ENCODE results near the gene PIGW. TPM values are rescaled to one million over a fixed set of nuclear protein-coding genes. Genes with fewer than 3 reads are reported as not detected.

The PIGW gene
- total RNA-seq, 4 donors from 2014 or later: 2.5 to 6.5 (median 4.4) TPM

GRCh38 chr17:36493956-36494355 is 40.8 kb upstream of the PIGW start:
- no peak overlapping the region for H3K4me3 ChIP-seq
- no peak for TF ChIP-seq POLR2A (IDR thresholded peaks at IDR 0.05; ENCODE audit: low read depth)
- no peak for TF ChIP-seq POLR2AphosphoS5 (IDR thresholded peaks at IDR 0.05)
- TF ChIP-seq CTCF (IDR thresholded peaks at IDR 0.05): no peak
- TF ChIP-seq EP300 (IDR thresholded peaks at IDR 0.05): no peak
- no peaks in the 10 kb centered on the region for H3K9me3 ChIP-seq
- no peak overlapping the region for H3K27ac ChIP-seq (replicated peaks in 1 of 4)
- peaks cover 47 to 79% (median 74%) of the 10 kb centered on the region in 4 donors for H3K36me3 ChIP-seq
- DNase-seq (ENCODE audit: extremely low spot score): no peak
- intact Hi-C loops (cut with DNase I): loop anchor here (5.0 kb wide), 1 partner anchor 38 kb away; the partner anchor contains the start of genes MYO19 and PIGW
- H3K27me3 ChIP-seq: no peaks in the 10 kb centered on the region
- WGBS: 94% methylated on average over 1 of the region's 1 CpG
- peaks cover 1 to 9% (median 3%) of the 10 kb centered on the region in 4 donors for H3K4me1 ChIP-seq

GRCh38 chr17:36494674-36495073 is 40.1 kb upstream of the PIGW start:
- TF ChIP-seq EP300 (IDR thresholded peaks at IDR 0.05): no peak
- no peak for TF ChIP-seq POLR2AphosphoS5 (IDR thresholded peaks at IDR 0.05)
- TF ChIP-seq CTCF (IDR thresholded peaks at IDR 0.05): no peak
- no peak for TF ChIP-seq POLR2A (IDR thresholded peaks at IDR 0.05; ENCODE audit: low read depth)
- 89% methylated on average over 5 of the region's 5 CpGs for WGBS

DNA sequence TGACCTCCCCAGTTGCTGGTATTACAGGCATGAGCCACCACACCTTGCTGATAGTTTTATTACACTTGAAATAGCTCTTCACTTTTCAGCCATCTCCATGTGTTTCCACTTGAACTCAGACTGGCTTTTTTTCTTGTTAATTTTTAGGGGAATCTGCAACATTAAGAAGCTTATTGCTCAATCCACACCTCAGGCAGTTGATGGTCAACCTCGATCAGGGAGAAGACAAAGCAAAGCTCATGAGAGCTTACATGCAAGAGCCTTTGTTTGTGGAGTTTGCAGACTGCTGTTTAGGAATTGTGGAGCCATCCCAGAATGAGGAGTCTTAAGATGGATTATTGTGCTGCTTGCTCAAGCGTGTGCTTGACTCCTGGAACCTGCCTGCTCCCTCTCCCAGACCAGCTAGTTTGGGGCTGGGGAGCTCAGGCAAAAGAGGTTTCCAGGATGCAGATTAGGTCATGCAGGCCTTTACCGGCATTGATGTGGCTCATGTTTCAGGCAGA is 39.7 kb upstream of the PIGW start:
- Histone ChIP-seq H3K27me3 (no peaks in the 10 kb centered on the region), H3K4me1 (peaks cover 0 to 7% (median 3%) of the 10 kb centered on the region in 4 donors), H3K36me3 (peaks cover 47 to 83% (median 75%) of the 10 kb centered on the region in 4 donors), H3K9me3 (no peaks in the 10 kb centered on the region), H3K4me3 (no peak overlapping the region), H3K27ac (replicated peaks in 1 of 4) (no peak overlapping the region)
- WGBS: 96% methylated on average over 3 of the region's 3 CpGs
- TF ChIP-seq POLR2AphosphoS5 (IDR thresholded peaks at IDR 0.05) (no peak), POLR2A (IDR thresholded peaks at IDR 0.05; ENCODE audit: low read depth) (no peak), EP300 (IDR thresholded peaks at IDR 0.05) (no peak), CTCF (IDR thresholded peaks at IDR 0.05) (no peak)
- DNase-seq (ENCODE audit: extremely low spot score): no peak
- intact Hi-C loops (cut with DNase I): no loop called here

More at GRCh38 chr17:36494674-36495073, 40.1 kb upstream of the PIGW start:
- DNase-seq (ENCODE audit: extremely low spot score): no peak
- H3K27ac ChIP-seq (replicated peaks in 1 of 4): no peak overlapping the region
- no peaks in the 10 kb centered on the region for H3K9me3 ChIP-seq
- H3K27me3 ChIP-seq: no peaks in the 10 kb centered on the region
- H3K36me3 ChIP-seq: peaks cover 47 to 83% (median 75%) of the 10 kb centered on the region in 4 donors
- H3K4me3 ChIP-seq: no peak overlapping the region
- peaks cover 0 to 7% (median 3%) of the 10 kb centered on the region in 4 donors for H3K4me1 ChIP-seq
- intact Hi-C loops (cut with DNase I): loop anchor here (5.0 kb wide), 1 partner anchor 38 kb away; the partner anchor contains the start of genes MYO19 and PIGW

DNA sequence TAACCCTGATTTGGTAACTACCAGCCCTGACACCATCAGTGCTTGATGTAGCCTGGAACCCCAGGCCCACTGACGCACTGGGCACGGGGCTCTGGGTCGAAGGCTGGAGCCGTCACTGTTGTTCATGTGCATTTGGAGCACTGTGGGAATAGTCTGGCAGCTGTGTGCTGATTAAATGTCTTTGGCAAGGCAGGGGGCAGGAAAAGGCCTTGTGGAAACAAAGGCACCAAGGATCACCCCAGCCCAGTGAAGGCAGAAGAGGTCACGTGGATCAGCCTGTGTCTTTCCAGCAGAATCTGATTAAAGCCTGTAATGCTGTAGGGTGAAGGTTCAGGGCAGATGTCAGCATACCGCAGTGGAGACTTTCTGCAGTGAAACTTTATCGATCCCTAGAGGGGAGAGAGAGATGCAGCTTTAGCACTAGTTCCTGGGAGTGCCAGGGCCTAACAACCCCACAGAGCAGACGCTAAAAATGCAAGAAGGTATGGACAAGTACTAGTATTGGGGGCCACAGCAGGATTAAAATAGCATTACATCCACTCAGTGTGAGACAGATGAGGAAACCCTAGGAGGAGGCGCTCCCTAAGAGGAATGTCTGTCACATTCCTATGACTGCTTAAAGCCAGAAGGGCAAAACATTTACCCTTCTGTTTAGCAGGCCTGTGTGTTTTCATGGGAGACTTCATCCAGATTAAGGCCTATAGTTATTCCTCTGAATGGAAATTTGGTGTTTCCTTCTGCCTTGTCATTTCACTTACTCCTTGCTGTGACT is 38.6 kb upstream of the PIGW start:
- H3K27ac ChIP-seq (replicated peaks in 1 of 4): no peak overlapping the region
- H3K27me3 ChIP-seq: no peaks in the 10 kb centered on the region
- intact Hi-C loops (cut with DNase I): no loop called here
- no peak for TF ChIP-seq CTCF (IDR thresholded peaks at IDR 0.05)
- no peak for TF ChIP-seq POLR2A (IDR thresholded peaks at IDR 0.05; ENCODE audit: low read depth)
- TF ChIP-seq EP300 (IDR thresholded peaks at IDR 0.05): no peak
- no peak for TF ChIP-seq POLR2AphosphoS5 (IDR thresholded peaks at IDR 0.05)
- H3K4me3 ChIP-seq: no peak overlapping the region
- no peaks in the 10 kb centered on the region for H3K9me3 ChIP-seq
- H3K36me3 ChIP-seq: peaks cover 47 to 92% (median 80%) of the 10 kb centered on the region in 4 donors
- WGBS: 92% methylated on average over 9 of the region's 9 CpGs
- DNase-seq (ENCODE audit: extremely low spot score): no peak
- peaks cover 0 to 4% (median 2%) of the 10 kb centered on the region in 4 donors for H3K4me1 ChIP-seq

All from esophagus muscularis mucosa (tissue), 4 donors.